T-cell (primary cell): ENCODE measurements around the gene KCNIP1. TPM values are rescaled to one million over a fixed set of nuclear protein-coding genes. Genes with fewer than 3 reads are reported as not detected.

ENCODE experiments used
- ATAC-seq, 4 experiments: fragments of 200-7000 bp in 3 of 4; fragments of 150-1000 bp in 1 of 4; cut with Tn5 transposase; replicated peaks in 1 of 4; 1 replicate in 3 of 4; 2 replicates in 1 of 4; pipeline ENCODE4 v1.10.0; 2021; ENCODE audit warnings: moderate library complexity in 3 of 4, mild to moderate bottlenecking in 2 of 4, moderate number of reproducible peaks in 1 of 4
- CTCF ChIA-PET, 2 donors: fragments of 300-600 bp; sonication (Branson Sonifier 250); formaldehyde crosslinking; loops; one replicate each; lab custom pipeline; 2022; ENCODE audit warnings: antibody characterized with exemption in 2 of 2; lab: Charles Lee
- POLR2A ChIA-PET, 2 donors: fragments of 300-600 bp; sonication (Branson Sonifier 250); formaldehyde crosslinking; loops; one replicate each; lab custom pipeline; 2022; ENCODE audit warnings: antibody characterized with exemption in 2 of 2; lab: Charles Lee
- DNase-seq, 35 experiments: peaks; one replicate each; pipeline versions ENCODE4 v3.0.0 to v3.0.0-alpha.2; 2013 to 2023
- H3K27ac ChIP-seq: one replicate; pipeline ENCODE4 v1.5.1; 2013; ENCODE audit warnings: low read length
- H3K27me3 ChIP-seq, 2 experiments: replicated peaks in 1 of 2; 1 replicate in 1 of 2; 2 replicates in 1 of 2; pipeline versions ENCODE4 v1.6.1 to v1.7.0; 2013; ENCODE audit warnings: low read length in 1 of 2, mixed read lengths in 1 of 2; ENCODE audit not compliant: control insufficient read depth in 2 of 2, insufficient read depth in 2 of 2; ENCODE audit errors: extremely low read depth in 1 of 2
- H3K36me3 ChIP-seq, 2 donors: 1 replicate in 1 of 2; 2 replicates in 1 of 2; pipeline versions ENCODE4 v1.6.1 to v1.7.0; 2013; ENCODE audit warnings: low read length in 1 of 2; ENCODE audit not compliant: control insufficient read depth in 2 of 2, insufficient read depth in 1 of 2; ENCODE audit errors: extremely low read depth in 1 of 2
- H3K4me1 ChIP-seq, 2 experiments: 1 replicate in 1 of 2; 2 replicates in 1 of 2; pipeline versions ENCODE4 v1.6.1 to v1.7.0; 2013; ENCODE audit warnings: low read length in 2 of 2, mixed read lengths in 1 of 2; ENCODE audit not compliant: insufficient read depth in 2 of 2, control insufficient read depth in 1 of 2; ENCODE audit errors: extremely low read depth in 1 of 2
- H3K4me3 ChIP-seq, 2 donors: 1 replicate in 1 of 2; 2 replicates in 1 of 2; pipeline versions ENCODE4 v1.5.1 to v1.7.0; 2013; ENCODE audit warnings: mild to moderate bottlenecking in 2 of 2, low read length in 1 of 2, moderate library complexity in 1 of 2; ENCODE audit not compliant: control insufficient read depth in 1 of 2; ENCODE audit errors: extremely low read depth in 1 of 2
- H3K9me3 ChIP-seq: 2 replicates; pipeline ENCODE4 v1.7.0; 2013
- H3K27ac Mint-ChIP-seq, 2 donors: one replicate each; pipeline ENCODE4 v1.8.0; 2020 to 2021; ENCODE audit warnings: mild to moderate bottlenecking in 2 of 2, mixed read lengths in 2 of 2
- H3K27me3 Mint-ChIP-seq, 2 donors: one replicate each; pipeline ENCODE4 v1.8.0; 2021 to 2022; ENCODE audit warnings: mixed read lengths in 2 of 2
- H3K36me3 Mint-ChIP-seq: one replicate; pipeline ENCODE4 v1.8.0; 2021; ENCODE audit warnings: mixed read lengths
- H3K4me1 Mint-ChIP-seq, 3 donors: one replicate each; pipeline ENCODE4 v1.8.0; 2020 to 2022; ENCODE audit warnings: mixed read lengths in 3 of 3, mild to moderate bottlenecking in 1 of 3
- H3K4me3 Mint-ChIP-seq, 3 donors: one replicate each; pipeline ENCODE4 v1.8.0; 2020 to 2022; ENCODE audit warnings: mild to moderate bottlenecking in 3 of 3, mixed read lengths in 3 of 3, moderate library complexity in 3 of 3
- H3K9me3 Mint-ChIP-seq, 3 donors: one replicate each; pipeline ENCODE4 v1.8.0; 2020 to 2022; ENCODE audit warnings: mixed read lengths in 3 of 3
- WGBS: methylation state at CpG from one replicate; pipeline ENCODE4 v1.1.5; 2013; ENCODE audit warnings: missing lambda C conversion rate; ENCODE audit not compliant: insufficient coverage; 5-methylcytosine and 5-hydroxymethylcytosine counted together
- total RNA-seq, 35 experiments: library from RNA in 6 of 35; stranded (reverse) in 6 of 35; fragments of 120-200 nt in 1 of 35; gene quantifications; one replicate each; pipeline versions ENCODE4 v1.2.1 to v1.2.4 and lab custom pipeline; 2013 to 2026

KCNIP1 gene
- total RNA-seq, 5 donors from 2014 or later (not counting 1 experiment from before 2014, with no cell fraction given), result not detected

DNA sequence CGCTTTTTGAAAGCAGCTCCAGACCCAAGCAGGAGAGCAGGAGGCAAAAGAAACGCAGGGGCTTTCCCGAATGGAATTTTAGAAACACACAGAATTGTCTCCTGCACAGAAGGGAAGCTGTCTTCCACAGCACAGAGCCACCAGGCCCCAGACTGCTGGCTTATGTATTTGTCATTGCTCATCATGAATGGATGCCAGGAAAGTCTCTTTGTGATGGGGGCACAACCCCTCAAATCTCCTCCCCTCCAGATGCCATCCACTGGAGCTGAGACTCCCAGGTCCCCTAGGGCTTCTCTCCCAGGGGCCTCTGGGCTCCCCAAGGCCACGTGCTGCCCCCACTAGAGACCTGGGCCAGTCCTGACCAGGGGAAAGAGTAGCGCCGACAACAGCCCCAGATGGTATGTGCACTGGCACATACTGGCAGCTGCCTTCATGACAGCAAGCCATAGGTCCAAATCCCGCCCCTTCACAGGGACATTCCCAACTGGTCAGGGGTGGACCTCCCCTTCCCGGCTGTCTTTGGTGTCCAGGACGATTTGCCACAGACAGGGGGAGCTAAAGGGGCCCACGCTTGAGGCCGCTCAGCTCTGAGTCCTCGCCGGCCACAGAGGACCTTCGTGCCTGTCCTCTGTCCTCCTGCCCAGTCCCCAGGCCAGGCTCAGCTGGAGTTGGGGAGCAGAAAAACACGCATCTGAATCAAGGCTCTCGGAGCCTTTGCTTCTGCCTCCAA, 127.8 kb downstream of the KCNIP1 start:
- Histone ChIP-seq H3K4me1 (peaks cover 10 to 22% of the 10 kb centered on the region in 2 experiments), H3K27me3 (peaks cover 0 to 27% of the 10 kb centered on the region in 2 experiments), H3K9me3 (no peaks in the 10 kb centered on the region), H3K36me3 (no peaks in the 10 kb centered on the region), H3K4me3 (no peak overlapping the region), H3K27ac (no peak overlapping the region)
- Mint-ChIP-seq H3K27me3 (peaks cover 0 to 15% of the 10 kb centered on the region in 2 donors), H3K27ac (no peak overlapping the region), H3K4me3 (no peak overlapping the region), H3K36me3 (no peaks in the 10 kb centered on the region), H3K4me1 (peaks cover 20 to 27% (median 23%) of the 10 kb centered on the region in 3 donors), H3K9me3 (no peaks in the 10 kb centered on the region)
- ATAC-seq (no peak), DNase-seq (no peak)
- POLR2A ChIA-PET, result no interaction called here
- CTCF ChIA-PET, result interaction anchor here (1.1 to 2.2 kb wide), 6 partner anchors 13 to 200 kb away, joined by 3 to 7 read pairs (median 4); no protein-coding TSS in a partner anchor
- WGBS, result 73% methylated on average over 16 of the region's 16 CpGs

DNA sequence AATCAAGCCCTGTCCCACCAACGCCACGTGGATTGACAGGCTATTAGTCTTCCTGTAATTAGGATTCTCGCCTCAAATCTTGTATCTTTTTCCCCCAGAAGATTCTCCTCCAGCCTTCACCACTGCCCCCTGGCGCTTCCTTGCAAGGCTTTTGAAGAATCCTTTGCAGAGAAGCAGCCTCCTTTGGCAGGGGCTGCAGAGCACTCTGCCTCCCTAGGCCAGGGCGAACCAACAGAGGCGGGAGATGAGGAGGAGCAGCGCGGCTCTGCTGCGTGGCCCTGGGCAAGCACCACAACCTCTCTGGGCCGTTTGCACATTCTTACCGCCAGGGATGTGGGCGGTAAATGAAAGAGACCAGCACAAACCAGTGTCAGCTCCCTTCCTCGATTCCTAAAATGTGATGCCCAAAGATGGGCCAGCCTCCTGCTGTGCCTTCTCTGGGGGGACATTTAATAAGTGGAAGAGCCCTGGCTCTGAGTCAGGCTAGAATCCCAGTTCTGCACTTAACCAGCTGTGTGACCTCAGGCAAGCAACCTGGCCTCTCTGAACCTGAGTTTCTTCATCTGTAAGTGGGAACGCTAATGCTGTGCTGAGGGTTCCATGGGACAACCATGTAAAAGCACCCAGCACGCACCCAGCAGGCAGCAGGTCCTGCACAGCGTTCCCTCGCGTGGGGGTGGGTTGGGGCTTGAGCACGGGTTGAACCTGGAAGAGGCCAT, 128.6 kb downstream of the KCNIP1 start:
- H3K36me3 Mint-ChIP-seq, result no peaks in the 10 kb centered on the region
- POLR2A ChIA-PET, result no interaction called here
- no peaks in the 10 kb centered on the region for H3K36me3 ChIP-seq
- H3K4me3 ChIP-seq, result no peak overlapping the region
- H3K27me3 ChIP-seq, result peaks cover 0 to 25% of the 10 kb centered on the region in 2 experiments
- no peak overlapping the region for H3K27ac ChIP-seq
- H3K9me3 Mint-ChIP-seq, result no peaks in the 10 kb centered on the region
- peak; percentile 2 to 45 (median 14) for ATAC-seq
- no peaks in the 10 kb centered on the region for H3K9me3 ChIP-seq
- CTCF ChIA-PET, result interaction anchor here (1.8 to 2.2 kb wide), 2 partner anchors 34 to 197 kb away, joined by 6 to 7 read pairs; no protein-coding TSS in a partner anchor
- peaks cover 10 to 22% of the 10 kb centered on the region in 2 experiments for H3K4me1 ChIP-seq
- peak overlapping the region; percentile 62 to 91 (median 78) for H3K4me3 Mint-ChIP-seq
- H3K27ac Mint-ChIP-seq, result no peak overlapping the region
- H3K27me3 Mint-ChIP-seq, result peaks cover under 1 to 15% of the 10 kb centered on the region in 2 donors
- WGBS, result 51% methylated on average over 15 of the region's 19 CpGs
- peak in 1 of 35 experiments; percentile 8 for DNase-seq
- peaks cover 20 to 27% (median 23%) of the 10 kb centered on the region in 3 donors for H3K4me1 Mint-ChIP-seq

DNA sequence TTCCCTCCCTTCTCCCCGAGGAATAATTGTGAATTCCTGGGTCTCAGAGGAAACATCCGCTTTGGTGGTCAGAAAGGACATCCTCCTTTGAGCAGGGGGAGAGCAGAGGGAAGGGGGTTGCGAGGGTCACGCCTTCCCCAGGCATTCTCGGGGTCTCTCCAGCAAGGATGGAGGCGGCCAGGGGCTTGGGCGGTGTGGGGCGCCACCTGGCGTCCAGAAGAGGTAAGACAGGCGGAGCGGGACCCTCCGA, 129.1 kb downstream of the KCNIP1 start:
- Histone ChIP-seq H3K9me3 (no peaks in the 10 kb centered on the region), H3K36me3 (no peaks in the 10 kb centered on the region), H3K4me3 (peak overlapping the region; percentile 31 to 61), H3K27ac (no peak overlapping the region), H3K4me1 (peaks cover 10 to 22% of the 10 kb centered on the region in 2 experiments), H3K27me3 (peaks cover 0 to 26% of the 10 kb centered on the region in 2 experiments)
- ChIA-PET POLR2A (no interaction called here), CTCF (interaction anchor here (1.2 to 2.2 kb wide), 4 partner anchors 8 to 198 kb away, joined by 4 to 11 read pairs (median 6); no protein-coding TSS in a partner anchor)
- DNase-seq (peak in 33 of 35 experiments; percentile 9 to 66 (median 37)), ATAC-seq (peak; percentile 58 to 76 (median 68))
- WGBS, result 0% methylated on average over 3 of the region's 12 CpGs
- H3K27ac Mint-ChIP-seq, result no peak overlapping the region
- H3K4me1 Mint-ChIP-seq, result peaks cover 20 to 27% (median 23%) of the 10 kb centered on the region in 3 donors
- no peaks in the 10 kb centered on the region for H3K9me3 Mint-ChIP-seq
- peaks cover 4 to 15% of the 10 kb centered on the region in 2 donors for H3K27me3 Mint-ChIP-seq
- H3K4me3 Mint-ChIP-seq, result peak overlapping the region; percentile 62 to 91 (median 78)
- H3K36me3 Mint-ChIP-seq, result no peaks in the 10 kb centered on the region

DNA sequence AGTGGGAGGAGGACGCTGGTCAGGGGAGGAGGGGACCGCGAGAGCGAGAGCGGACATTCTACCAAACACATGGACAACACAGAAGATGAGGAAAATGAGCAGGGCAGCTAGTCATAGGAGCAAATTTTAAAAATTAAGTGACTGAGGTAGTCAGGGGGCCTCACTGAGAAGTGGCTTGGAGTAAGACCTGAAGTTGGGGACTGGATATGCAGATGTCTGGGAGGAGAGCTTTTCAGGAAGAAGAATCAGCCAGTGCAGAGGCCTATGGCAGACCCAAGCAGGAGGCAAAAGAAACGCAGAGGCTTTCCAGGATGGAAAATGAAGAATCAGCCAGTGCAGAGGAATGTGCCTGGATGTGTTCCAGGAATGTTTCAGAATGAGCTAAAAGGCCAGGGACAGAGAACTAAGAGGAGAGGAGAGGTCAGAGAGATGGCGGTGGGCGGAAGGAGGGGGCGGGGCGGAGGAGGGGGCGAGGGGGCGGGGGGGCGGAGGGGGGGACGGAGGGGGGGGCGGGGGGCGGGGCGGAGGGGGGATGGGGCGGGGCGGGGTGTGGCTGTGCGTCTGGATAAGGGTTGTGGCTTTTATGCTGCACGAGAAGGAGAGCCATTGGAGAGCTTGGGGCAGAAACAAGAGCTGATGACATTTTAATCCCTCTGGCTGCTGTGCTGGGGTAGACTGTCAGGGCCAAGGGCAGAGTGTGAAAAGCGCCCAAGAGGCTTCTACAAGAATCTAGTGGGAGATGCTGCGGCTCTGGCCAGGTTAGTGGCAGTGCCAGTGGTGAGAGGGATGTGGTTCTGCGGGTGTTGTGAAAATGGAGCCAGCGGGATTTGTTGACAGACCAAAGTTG, 129.6 kb downstream of the KCNIP1 start:
- peaks cover 5 to 16% of the 10 kb centered on the region in 2 donors for H3K27me3 Mint-ChIP-seq
- DNase-seq (peak in 2 of 35 experiments; percentile 3 to 8), ATAC-seq (peak in 3 of 4 experiments; percentile 28 to 73 (median 37))
- no peak overlapping the region for H3K27ac ChIP-seq
- peaks cover 20 to 28% (median 23%) of the 10 kb centered on the region in 3 donors for H3K4me1 Mint-ChIP-seq
- no peaks in the 10 kb centered on the region for H3K9me3 ChIP-seq
- H3K4me3 Mint-ChIP-seq, result peak overlapping the region; percentile 62 to 91 (median 78)
- peak overlapping the region; percentile 31 to 61 for H3K4me3 ChIP-seq
- no peaks in the 10 kb centered on the region for H3K36me3 Mint-ChIP-seq
- H3K4me1 ChIP-seq, result peaks cover 10 to 22% of the 10 kb centered on the region in 2 experiments
- ChIA-PET CTCF (interaction anchor here (0.5 to 2.2 kb wide), 6 partner anchors 8 to 534 kb away, joined by 3 to 11 read pairs (median 6); no protein-coding TSS in a partner anchor), POLR2A (no interaction called here)
- no peaks in the 10 kb centered on the region for H3K9me3 Mint-ChIP-seq
- H3K27me3 ChIP-seq, result peaks cover 0 to 31% of the 10 kb centered on the region in 2 experiments
- 12% methylated on average over 7 of the region's 25 CpGs for WGBS
- H3K36me3 ChIP-seq, result no peaks in the 10 kb centered on the region
- peak overlapping the region in 1 of 2 donors; percentile 13 for H3K27ac Mint-ChIP-seq

DNA sequence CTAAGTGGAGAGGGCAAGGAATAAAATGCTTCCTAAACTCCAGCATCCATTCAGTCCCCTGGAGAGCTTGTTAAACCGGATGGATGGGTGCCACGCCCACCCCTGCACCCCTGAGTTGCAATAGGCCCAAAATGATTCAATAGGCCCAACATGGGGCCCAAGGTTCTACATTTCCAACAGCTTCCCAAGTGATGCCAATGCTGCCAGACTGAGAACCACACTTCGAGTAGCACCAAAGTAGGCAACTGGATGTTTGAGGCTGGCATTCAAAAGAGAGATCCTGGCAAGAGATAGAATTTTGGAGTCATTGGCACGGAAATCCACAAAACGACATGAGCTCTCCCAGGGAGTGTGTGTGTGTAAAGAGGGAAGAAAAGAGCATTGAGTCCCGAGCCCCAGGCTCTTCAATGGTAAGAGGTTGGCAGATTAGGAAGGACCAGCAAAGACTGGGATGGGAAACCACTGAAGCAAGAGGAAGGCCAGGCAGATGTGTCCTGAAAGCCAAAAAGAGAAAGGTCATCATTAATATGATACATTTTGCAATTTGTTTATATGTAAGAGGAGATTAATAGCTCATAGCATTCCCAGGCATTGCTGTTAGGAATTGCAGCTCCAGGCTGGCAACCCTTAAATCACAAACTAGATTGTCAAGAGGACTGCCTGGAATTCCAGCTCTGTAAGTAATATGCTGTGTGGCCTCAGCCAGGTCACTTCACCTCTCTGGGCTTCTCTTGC, 130.6 kb downstream of the KCNIP1 start:
- DNase-seq (no peak), ATAC-seq (no peak)
- ChIA-PET POLR2A (interaction anchor here in 1 of 2 donors (0.6 kb wide), 1 partner anchor 11 kb away, joined by 4 read pairs; no protein-coding TSS in a partner anchor), CTCF (interaction anchor here (1.2 to 2.2 kb wide), 3 partner anchors 9 to 199 kb away, joined by 4 to 11 read pairs (median 7); no protein-coding TSS in a partner anchor)
- Mint-ChIP-seq H3K4me3 (peak overlapping the region in 2 of 3 donors; percentile 44 to 91), H3K9me3 (no peaks in the 10 kb centered on the region), H3K27me3 (peaks cover 11 to 22% of the 10 kb centered on the region in 2 donors), H3K36me3 (no peaks in the 10 kb centered on the region), H3K4me1 (peaks cover 20 to 38% (median 26%) of the 10 kb centered on the region in 3 donors), H3K27ac (no peak overlapping the region)
- Histone ChIP-seq H3K27ac (no peak overlapping the region), H3K27me3 (peaks cover 0 to 41% of the 10 kb centered on the region in 2 experiments), H3K36me3 (no peaks in the 10 kb centered on the region), H3K9me3 (no peaks in the 10 kb centered on the region), H3K4me3 (no peak overlapping the region), H3K4me1 (peaks cover 10 to 22% of the 10 kb centered on the region in 2 experiments)
- WGBS, result 77% methylated on average over 5 of the region's 6 CpGs
